HG03097 (cell line): ENCODE data around the gene ACP1.
"Not testable (repeated sequence)": the region's sequence is repeated elsewhere in the genome, so short reads cannot be mapped to it uniquely, and the experiment has no call there.

Experiments
- ATAC-seq: cut with Tn5 transposase; IDR thresholded peaks from one replicate; pipeline ENCODE4 v1.9.1; 2021; ENCODE audit not compliant: unreplicated experiment, low FRiP score

ACP1 gene

DNA sequence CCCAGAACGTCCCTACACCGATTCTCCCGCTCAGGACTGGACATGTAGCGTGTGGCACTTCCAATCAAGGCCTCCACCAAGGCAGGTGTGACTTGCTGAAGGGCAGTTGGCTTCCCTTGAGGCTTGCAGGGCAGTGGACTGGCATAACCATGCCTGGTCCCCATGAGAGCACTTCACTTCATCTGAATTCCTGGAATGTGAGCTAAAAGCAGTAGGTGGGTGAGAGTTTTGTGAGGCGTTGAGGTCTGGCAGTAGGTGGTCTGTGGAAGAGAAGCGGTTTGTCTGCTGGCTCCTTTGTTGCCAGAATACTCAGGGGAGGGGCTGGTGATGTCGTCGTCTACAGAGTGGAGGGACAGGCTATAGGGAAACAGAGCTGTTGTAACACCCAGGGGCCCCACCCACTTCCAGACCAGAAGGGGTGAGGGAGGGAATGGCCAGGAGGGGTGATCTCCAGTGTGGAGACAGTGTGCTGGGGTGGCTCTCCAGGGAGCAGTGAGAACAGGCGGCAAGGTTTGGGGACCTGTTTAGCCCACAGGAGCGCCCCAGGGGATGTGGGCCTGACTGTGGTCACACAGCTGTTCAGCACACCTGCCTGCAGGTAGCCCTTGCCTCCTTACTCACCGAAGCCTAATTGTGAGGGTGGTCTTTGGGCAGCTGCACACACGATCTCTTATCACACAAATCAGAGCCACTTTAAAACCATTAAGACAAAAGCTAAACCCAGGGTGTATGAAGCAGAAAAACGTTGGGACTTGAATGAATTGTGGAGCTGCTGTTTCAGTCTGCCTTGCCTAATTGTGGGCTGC, 44.6 kb downstream of the ACP1 start:
- ATAC-seq, result no peak

DNA sequence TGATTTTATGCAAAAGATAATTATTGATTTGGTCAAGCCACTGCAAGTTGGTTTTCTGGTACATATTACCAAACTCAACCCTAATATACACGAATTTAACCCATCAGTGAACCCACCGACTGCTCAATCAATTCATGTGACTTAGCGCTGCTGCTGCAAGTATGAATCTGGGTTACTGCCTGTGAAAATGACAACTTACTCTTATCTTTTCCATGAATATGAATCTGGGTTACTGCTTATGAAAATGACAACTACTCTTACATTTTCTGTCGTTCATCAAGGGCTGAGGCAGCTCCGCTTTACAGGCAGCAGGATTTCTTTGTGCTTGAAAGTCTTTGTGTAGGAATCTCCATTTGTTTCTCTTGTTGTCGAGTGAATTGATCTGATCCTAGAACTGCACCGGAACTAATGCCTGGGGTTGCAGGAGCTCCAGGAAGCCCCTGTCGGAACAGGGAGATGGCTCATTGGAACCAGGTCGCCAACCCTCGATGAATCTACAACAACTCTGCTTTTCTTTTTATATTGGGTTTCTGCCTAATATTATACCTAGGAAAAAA, 45.3 kb downstream of the ACP1 start:
- no peak for ATAC-seq

DNA sequence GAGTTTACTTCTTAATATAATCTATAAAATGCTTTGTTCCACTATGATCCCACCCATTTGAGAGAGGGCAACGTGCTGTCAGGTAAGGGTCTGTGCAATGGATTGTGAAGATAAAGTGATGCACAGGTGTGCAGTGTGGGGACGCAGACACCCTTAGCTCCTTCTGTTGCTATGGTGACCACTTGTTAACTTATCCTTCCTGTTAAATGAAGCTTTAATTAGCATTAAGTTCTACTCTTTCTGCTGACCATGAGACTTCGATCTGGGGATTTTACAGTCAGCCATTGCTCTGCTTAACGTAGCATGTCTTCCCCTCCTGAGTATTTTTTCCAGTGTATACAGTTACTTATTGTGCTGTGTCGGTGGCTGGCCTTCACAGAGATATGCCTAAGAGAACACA, 46.2 kb downstream of the ACP1 start:
- no peak for ATAC-seq

DNA sequence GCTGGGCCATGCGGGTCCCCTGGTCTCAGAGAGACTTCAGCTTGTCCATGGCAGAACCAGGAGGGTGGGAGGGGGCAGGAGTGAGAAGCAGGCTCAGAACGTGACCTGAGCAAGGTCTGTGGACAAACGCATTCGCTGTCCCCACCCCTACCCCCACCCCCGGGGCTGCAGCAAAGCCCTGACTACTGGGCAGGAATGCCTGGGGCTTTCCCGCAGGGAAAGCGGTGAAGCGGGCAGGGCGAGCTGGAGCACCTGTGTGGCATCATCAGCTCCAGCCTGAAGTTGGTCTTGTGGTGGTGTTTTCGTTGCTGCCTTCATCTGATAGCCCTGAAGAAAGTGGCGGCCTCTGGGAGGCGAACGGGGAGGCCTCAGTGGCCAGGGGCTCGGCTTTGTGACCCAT, 49.2 kb downstream of the ACP1 start:
- no peak for ATAC-seq

DNA sequence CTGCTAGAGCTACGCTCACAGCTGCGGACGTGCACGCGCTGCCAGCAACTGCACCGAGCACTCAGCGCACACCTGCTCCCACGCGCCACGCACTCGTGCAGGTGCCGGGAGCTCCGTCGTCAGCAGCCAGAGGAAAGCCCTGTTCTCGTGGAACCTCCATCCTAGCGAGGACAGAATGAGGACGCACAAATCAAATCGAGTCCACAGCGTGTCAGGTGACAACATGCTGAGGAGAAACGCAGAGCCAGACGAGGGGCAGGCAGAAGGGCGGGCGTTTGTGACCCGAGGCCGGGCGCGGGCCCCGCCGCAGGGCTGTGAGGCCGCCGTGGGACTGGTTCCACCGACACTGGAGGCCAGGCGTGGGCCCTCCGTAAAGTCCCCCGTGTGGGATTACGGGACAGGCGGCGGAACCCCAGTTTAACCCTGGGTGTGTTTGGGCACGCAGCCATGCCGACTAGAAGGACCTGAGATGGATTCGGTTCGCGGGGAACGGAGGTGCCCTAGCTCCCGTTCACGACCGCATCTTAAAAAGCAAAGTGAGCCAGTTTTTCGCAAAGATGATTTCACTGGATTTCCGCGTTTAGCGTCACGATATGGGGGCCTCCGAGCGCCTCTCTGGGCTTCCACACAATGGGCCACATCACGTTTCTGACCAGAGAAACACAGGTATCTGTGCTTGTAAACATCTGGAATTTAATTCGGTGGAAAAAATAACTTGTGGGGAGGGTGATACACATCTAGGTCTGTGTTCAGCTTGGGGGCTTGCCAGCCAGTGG, 50.0 kb downstream of the ACP1 start:
- ATAC-seq, result no peak

DNA sequence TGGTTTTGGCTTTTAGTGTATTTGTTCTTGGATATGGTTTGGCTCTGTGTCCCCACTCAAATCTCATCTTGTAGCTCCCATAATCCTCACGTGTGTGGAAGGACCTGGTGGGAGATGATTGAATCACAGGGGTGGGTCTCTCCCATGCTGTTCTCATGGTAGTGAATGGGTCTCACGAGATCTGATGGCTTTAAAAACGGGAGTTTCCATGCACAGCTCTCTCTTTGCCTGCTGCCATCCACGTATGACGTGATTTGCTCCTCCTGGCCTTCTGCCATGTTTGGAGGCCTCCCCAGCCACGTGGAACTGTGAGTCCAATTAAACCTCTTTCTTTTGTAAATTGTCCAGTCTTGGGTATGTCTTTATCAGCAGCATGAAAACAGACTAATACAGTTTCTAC, 51.2 kb downstream of the ACP1 start:
- not testable (repeated sequence) for ATAC-seq

DNA sequence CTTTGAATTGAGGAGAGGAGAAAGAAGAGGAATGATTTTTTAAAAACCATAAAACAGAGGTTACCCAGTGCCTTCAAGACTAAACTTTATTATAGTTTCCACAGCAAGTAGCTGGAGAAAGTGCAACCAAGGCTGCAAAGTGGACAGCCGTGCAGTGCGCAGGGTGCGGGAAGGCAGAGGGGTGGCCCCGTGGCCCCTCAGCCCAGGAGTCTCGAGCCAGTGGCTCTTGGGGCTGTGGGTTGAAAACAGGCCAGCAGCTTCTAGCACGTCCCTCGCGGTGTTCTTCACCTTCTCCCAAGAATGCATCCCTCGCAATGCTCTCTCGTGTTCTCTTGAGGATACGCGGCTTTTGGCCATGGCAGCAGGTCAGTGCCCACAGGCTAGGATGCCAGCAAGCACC, 51.6 kb downstream of the ACP1 start:
- ATAC-seq, result no peak

DNA sequence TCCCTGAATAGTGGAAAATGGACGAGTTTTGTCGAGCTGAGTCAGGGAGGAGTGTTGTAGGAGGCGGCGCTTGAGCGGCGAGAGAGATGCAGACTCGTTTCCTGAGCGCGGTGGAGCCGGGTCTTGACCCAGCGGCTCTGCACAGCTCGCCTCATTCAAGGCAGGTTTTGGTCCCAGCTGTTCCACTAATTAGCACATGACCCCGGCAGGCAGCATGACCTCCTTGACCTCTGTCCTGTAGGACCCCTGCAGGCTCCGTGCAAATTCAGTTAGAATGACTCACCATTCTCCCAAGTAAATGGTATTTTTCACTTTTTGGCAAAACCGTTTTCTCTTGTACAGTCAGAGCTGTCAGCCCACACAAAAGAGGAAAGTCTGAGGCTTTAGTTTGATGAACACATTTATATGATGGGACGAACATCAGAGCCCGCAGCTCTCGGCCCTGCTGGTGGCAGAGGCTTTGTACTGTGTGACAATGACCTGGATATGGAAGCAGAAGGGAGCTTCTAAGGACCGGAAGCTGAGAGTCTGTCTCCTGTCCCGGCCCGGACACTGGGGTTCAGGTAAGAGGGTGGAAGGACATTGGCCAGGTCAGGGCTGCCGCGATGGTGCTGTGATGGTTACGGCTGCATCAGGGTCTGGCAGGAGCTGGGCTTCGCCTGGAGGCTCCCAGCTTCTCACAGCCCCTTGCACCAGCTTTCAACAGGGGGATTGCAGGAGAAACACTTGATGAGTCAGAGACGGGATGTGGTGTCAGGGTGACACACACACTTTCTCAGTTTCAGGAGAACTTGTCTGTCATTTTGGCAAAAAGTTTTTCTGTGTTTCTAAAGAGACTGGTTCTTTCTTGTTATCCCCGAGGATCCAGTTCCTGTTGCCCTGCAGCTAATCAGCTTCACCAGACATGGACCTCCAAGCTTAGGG, 53.0 kb downstream of the ACP1 start:
- peak; percentile 59 for ATAC-seq

DNA sequence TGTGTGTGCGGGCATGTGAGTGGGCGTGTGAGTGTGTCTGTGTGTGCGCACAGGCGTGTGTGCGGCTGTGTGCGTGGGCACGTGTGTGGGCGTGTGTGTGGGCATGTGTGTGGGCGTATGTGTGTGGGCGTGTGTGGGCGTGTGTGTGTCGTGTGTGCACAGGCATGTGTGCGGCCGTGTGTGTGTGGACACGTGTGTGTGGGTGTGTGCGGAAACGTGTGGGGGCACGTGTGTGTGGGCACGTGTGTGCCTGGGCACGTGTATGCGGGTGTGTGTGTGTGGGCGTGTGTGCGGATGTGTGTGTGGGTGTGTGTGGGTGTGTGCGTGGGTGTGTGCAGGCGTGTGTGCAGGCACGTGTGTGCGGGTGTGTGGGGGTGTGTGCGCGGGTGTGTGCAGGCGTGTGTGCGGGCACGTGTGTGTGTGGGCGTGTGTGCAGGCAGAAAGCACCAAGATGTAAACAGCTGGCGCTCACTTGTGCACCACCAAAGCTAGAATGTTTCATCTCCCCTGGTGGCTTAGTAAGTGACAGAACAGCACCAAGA, 54.4 kb downstream of the ACP1 start:
- ATAC-seq, result no peak

DNA sequence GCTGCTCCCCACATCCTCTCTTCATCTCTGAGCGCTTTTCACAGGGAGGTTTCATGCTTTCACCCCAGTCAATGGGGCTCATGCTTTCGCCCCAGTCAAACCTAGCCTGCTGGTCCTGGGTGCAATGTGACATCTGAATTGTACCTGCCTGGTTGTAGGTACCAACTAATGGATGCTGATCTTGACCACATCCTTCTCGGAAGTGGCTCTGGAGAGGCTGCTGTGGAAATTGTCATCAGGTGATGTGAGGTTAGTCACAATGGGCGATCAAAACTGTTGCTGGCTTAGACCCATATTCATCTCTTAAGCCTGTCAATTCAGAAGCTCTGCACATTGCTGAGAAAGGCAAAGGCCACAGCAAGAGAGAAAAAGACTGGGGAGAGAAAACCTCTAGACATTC, 55.8 kb downstream of the ACP1 start:
- ATAC-seq, result no peak

DNA sequence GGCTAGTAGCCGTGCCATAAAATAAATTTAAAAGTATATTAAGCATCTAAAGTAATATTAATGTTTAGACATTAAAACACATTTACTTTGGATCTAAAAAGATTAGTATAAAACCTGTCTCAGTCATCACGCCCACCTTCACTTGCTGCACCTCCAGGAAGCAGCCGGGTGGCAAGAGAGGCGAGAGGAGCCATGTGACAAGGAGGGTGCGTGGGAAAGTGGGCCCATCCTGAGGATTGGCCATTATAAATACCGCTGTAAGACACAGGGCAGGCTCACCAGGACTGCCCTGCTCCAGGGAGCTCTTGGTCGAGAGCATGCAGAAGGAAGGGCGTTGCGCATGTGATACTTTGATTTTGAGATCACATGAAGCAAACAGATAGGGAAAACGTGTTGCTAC, 57.6 kb downstream of the ACP1 start:
- ATAC-seq, result no peak

DNA sequence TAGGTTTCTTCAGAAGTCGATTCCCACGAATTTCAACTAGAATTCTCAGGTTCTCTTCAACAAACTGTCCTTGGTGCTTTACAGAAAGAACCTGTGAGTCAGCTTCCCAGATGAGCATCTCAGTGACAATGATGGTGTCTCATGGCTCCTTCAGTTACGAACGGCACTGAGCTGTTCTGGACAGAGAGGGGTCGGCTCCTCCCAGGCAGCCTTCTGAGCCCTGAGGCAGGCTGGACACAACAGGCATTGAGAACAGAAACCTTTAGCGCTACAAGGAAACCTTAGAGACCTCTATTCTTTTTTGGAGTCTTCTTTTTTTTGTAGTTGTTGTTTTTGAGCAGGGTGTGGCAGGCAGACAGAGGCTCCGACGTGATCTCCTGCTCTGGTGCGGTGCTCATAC, 58.3 kb downstream of the ACP1 start:
- ATAC-seq, result no peak
